CD4-positive, alpha-beta memory T cell (primary cell): Measurements from ENCODE around the gene CYP27A1. TPM values are rescaled to one million over a fixed set of nuclear protein-coding genes. Genes with fewer than 3 reads are reported as not detected.

Experiments used
- CTCF ChIA-PET: fragments of 350-600 bp; sonication (Branson Sonifier 250); formaldehyde crosslinking; loops from one replicate; lab custom pipeline; 2021; ENCODE audit warnings: inconsistent platforms; ENCODE audit not compliant: partially characterized antibody; lab: Charles Lee
- POLR2A ChIA-PET: fragments of 350-600 bp; sonication (Branson Sonifier 250); formaldehyde crosslinking; loops from one replicate; lab custom pipeline; 2021; ENCODE audit not compliant: partially characterized antibody; lab: Charles Lee
- DNase-seq, 5 donors: peaks; one replicate each; pipeline versions ENCODE4 v3.0.0 to v3.0.0-alpha.2; 2020 to 2022; ENCODE audit warnings: mixed read lengths in 1 of 5
- H3K27ac ChIP-seq: one replicate; pipeline ENCODE4 v1.7.0; 2013; ENCODE audit warnings: low read depth, low read length
- H3K27me3 ChIP-seq: 2 replicates; pipeline ENCODE4 v1.7.0; 2013; ENCODE audit warnings: mild to moderate bottlenecking, low read length, moderate library complexity; ENCODE audit not compliant: insufficient read depth
- H3K36me3 ChIP-seq: 2 replicates; pipeline ENCODE4 v1.7.0; 2013; ENCODE audit warnings: mild to moderate bottlenecking, low read length, moderate library complexity; ENCODE audit not compliant: insufficient read depth
- H3K4me1 ChIP-seq: 2 replicates; pipeline ENCODE4 v1.7.0; 2013; ENCODE audit warnings: mild to moderate bottlenecking, low read length, moderate library complexity; ENCODE audit not compliant: insufficient read depth
- H3K4me3 ChIP-seq, 2 donors: one replicate each; pipeline ENCODE4 v1.7.0; 2013; ENCODE audit warnings: low read length in 2 of 2, mild to moderate bottlenecking in 1 of 2
- H3K9me3 ChIP-seq, 2 donors: one replicate each; pipeline ENCODE4 v1.7.0; 2013; ENCODE audit warnings: low read length in 2 of 2, control low read depth in 1 of 2; ENCODE audit not compliant: control insufficient read depth in 1 of 2
- H3K27ac Mint-ChIP-seq, 7 donors: one replicate each; pipeline ENCODE4 v1.8.0; 2020 to 2021; ENCODE audit warnings: mixed read lengths in 7 of 7, mild to moderate bottlenecking in 6 of 7, inconsistent platforms in 3 of 7, moderate library complexity in 3 of 7
- H3K27me3 Mint-ChIP-seq, 2 donors: one replicate each; pipeline ENCODE4 v1.8.0; 2020 to 2021; ENCODE audit warnings: mixed read lengths in 2 of 2
- H3K36me3 Mint-ChIP-seq, 2 donors: one replicate each; pipeline ENCODE4 v1.8.0; 2020 to 2021; ENCODE audit warnings: mixed read lengths in 2 of 2, inconsistent platforms in 1 of 2, mild to moderate bottlenecking in 1 of 2
- H3K4me1 Mint-ChIP-seq, 4 donors: one replicate each; pipeline ENCODE4 v1.8.0; 2020 to 2021; ENCODE audit warnings: mixed read lengths in 4 of 4, mild to moderate bottlenecking in 1 of 4
- H3K4me3 Mint-ChIP-seq, 8 donors: one replicate each; pipeline ENCODE4 v1.8.0; 2020 to 2021; ENCODE audit warnings: mixed read lengths in 8 of 8, mild to moderate bottlenecking in 7 of 8, moderate library complexity in 6 of 8, inconsistent platforms in 3 of 8
- H3K9me3 Mint-ChIP-seq, 8 donors: one replicate each; pipeline ENCODE4 v1.8.0; 2020 to 2021; ENCODE audit warnings: mixed read lengths in 8 of 8, mild to moderate bottlenecking in 5 of 8, inconsistent platforms in 3 of 8, moderate library complexity in 1 of 8
- intact Hi-C: fragments of 100-400 bp; cut with micrococcal nuclease; formaldehyde crosslinking; loops from one replicate; pipeline ENCODE4 v1.15.1; 2023
- polyA plus RNA-seq, 2 donors: library from polyadenylated mRNA; unstranded; fragments of 300-500 nt; fragmentation: Illumina TruSeq; gene quantifications; one replicate each; pipeline ENCODE4 v1.2.3, GENCODE V29; 2021
- total RNA-seq, 2 experiments: library from RNA; stranded (reverse); gene quantifications; one replicate each; pipeline ENCODE4 v1.2.3, GENCODE V29; 2021

The CYP27A1 gene
- total and polyA plus RNA-seq, 4 experiments from 2014 or later = 0.15 to 8.1 (median 7.2) TPM; not detected in 1

GRCh38 chr2:218744615-218745014 is 37.3 kb upstream of the CYP27A1 start:
- Histone ChIP-seq H3K36me3 (peaks cover 34% of the 10 kb centered on the region), H3K9me3 (no peaks in the 10 kb centered on the region), H3K4me3 (no peak overlapping the region), H3K27me3 (no peaks in the 10 kb centered on the region), H3K4me1 (no peaks in the 10 kb centered on the region), H3K27ac (no peak overlapping the region)
- H3K9me3 Mint-ChIP-seq = no peaks in the 10 kb centered on the region
- no peak overlapping the region for H3K27ac Mint-ChIP-seq
- no peaks in the 10 kb centered on the region for H3K27me3 Mint-ChIP-seq
- POLR2A ChIA-PET = no interaction called here
- CTCF ChIA-PET = no interaction called here
- intact Hi-C loops = no loop called here
- H3K4me1 Mint-ChIP-seq = peaks cover 0 to 2% (median 0%) of the 10 kb centered on the region in 4 donors
- no peak for DNase-seq
- peaks cover 65 to 67% of the 10 kb centered on the region in 2 donors for H3K36me3 Mint-ChIP-seq
- no peak overlapping the region for H3K4me3 Mint-ChIP-seq

GRCh38 chr2:218745160-218745558 is 36.8 kb upstream of the CYP27A1 start:
- intact Hi-C loops = no loop called here
- ChIA-PET POLR2A (no interaction called here), CTCF (no interaction called here)
- Mint-ChIP-seq H3K4me3 (no peak overlapping the region), H3K27ac (peak overlapping the region in 2 of 7 donors; percentile 16 to 24), H3K9me3 (no peaks in the 10 kb centered on the region), H3K36me3 (peaks cover 66 to 67% of the 10 kb centered on the region in 2 donors), H3K27me3 (no peaks in the 10 kb centered on the region), H3K4me1 (peaks cover 0 to 2% (median 0%) of the 10 kb centered on the region in 4 donors)
- DNase-seq = no peak
- no peaks in the 10 kb centered on the region for H3K27me3 ChIP-seq
- no peak overlapping the region for H3K27ac ChIP-seq
- H3K36me3 ChIP-seq = peaks cover 39% of the 10 kb centered on the region
- no peaks in the 10 kb centered on the region for H3K4me1 ChIP-seq
- H3K9me3 ChIP-seq = no peaks in the 10 kb centered on the region
- no peak overlapping the region for H3K4me3 ChIP-seq

- Mint-ChIP-seq H3K27ac (peak overlapping the region in 2 of 7 donors; percentile 7 to 16), H3K4me3 (no peak overlapping the region), H3K27me3 (no peaks in the 10 kb centered on the region), H3K9me3 (no peaks in the 10 kb centered on the region), H3K4me1 (peaks cover 0 to 2% (median 0%) of the 10 kb centered on the region in 4 donors), H3K36me3 (peaks cover 67 to 69% of the 10 kb centered on the region in 2 donors)
- no peak for DNase-seq
- CTCF ChIA-PET = no interaction called here
- Histone ChIP-seq H3K9me3 (no peaks in the 10 kb centered on the region), H3K27ac (no peak overlapping the region), H3K4me3 (no peak overlapping the region), H3K27me3 (no peaks in the 10 kb centered on the region), H3K36me3 (peaks cover 46% of the 10 kb centered on the region), H3K4me1 (no peaks in the 10 kb centered on the region)
- POLR2A ChIA-PET = no interaction called here
- intact Hi-C loops = no loop called here
Measured at GRCh38 chr2:218745559-218746469, 36.1 kb upstream of the CYP27A1 start.

GRCh38 chr2:218746470-218746795 is 35.5 kb upstream of the CYP27A1 start:
- peak overlapping the region in 1 of 7 donors; percentile 7 for H3K27ac Mint-ChIP-seq
- no peak overlapping the region for H3K4me3 ChIP-seq
- no peaks in the 10 kb centered on the region for H3K4me1 ChIP-seq
- H3K36me3 ChIP-seq = peaks cover 48% of the 10 kb centered on the region
- no peaks in the 10 kb centered on the region for H3K27me3 ChIP-seq
- ChIA-PET POLR2A (no interaction called here), CTCF (no interaction called here)
- no peaks in the 10 kb centered on the region for H3K27me3 Mint-ChIP-seq
- intact Hi-C loops = no loop called here
- DNase-seq = no peak
- H3K4me1 Mint-ChIP-seq = peaks cover 0 to 2% (median 0%) of the 10 kb centered on the region in 4 donors
- no peak overlapping the region for H3K4me3 Mint-ChIP-seq
- H3K9me3 Mint-ChIP-seq = no peaks in the 10 kb centered on the region
- no peaks in the 10 kb centered on the region for H3K9me3 ChIP-seq
- H3K27ac ChIP-seq = no peak overlapping the region
- peaks cover 70 to 72% of the 10 kb centered on the region in 2 donors for H3K36me3 Mint-ChIP-seq

- Histone ChIP-seq H3K4me1 (no peaks in the 10 kb centered on the region), H3K27me3 (no peaks in the 10 kb centered on the region), H3K4me3 (no peak overlapping the region), H3K27ac (no peak overlapping the region), H3K9me3 (no peaks in the 10 kb centered on the region), H3K36me3 (peaks cover 48% of the 10 kb centered on the region)
- intact Hi-C loops = no loop called here
- Mint-ChIP-seq H3K27me3 (no peaks in the 10 kb centered on the region), H3K9me3 (no peaks in the 10 kb centered on the region), H3K27ac (no peak overlapping the region), H3K36me3 (peaks cover 70 to 75% of the 10 kb centered on the region in 2 donors), H3K4me3 (no peak overlapping the region), H3K4me1 (peaks cover 0 to 2% (median 0%) of the 10 kb centered on the region in 4 donors)
- ChIA-PET CTCF (no interaction called here), POLR2A (no interaction called here)
- no peak for DNase-seq
Measured at GRCh38 chr2:218746960-218747359, 35.0 kb upstream of the CYP27A1 start.

- peaks cover 55% of the 10 kb centered on the region for H3K36me3 ChIP-seq
- DNase-seq = no peak
- Mint-ChIP-seq H3K27ac (no peak overlapping the region), H3K4me3 (no peak overlapping the region), H3K4me1 (peaks cover 0 to 2% (median 0%) of the 10 kb centered on the region in 4 donors), H3K27me3 (no peaks in the 10 kb centered on the region), H3K9me3 (no peaks in the 10 kb centered on the region), H3K36me3 (peaks cover 80 to 88% of the 10 kb centered on the region in 2 donors)
- H3K4me3 ChIP-seq = no peak overlapping the region
- no peaks in the 10 kb centered on the region for H3K4me1 ChIP-seq
- POLR2A ChIA-PET = no interaction called here
- no peaks in the 10 kb centered on the region for H3K27me3 ChIP-seq
- intact Hi-C loops = no loop called here
- H3K27ac ChIP-seq = no peak overlapping the region
- no peaks in the 10 kb centered on the region for H3K9me3 ChIP-seq
- CTCF ChIA-PET = interaction anchor here (0.6 to 0.7 kb wide), 2 partner anchors 35 to 227 kb away, joined by 3 read pairs; no protein-coding TSS in a partner anchor
Measured at GRCh38 chr2:218748741-218749441, 33.1 kb upstream of the CYP27A1 start.

GRCh38 chr2:218754201-218754600 is 27.7 kb upstream of the CYP27A1 start:
- Mint-ChIP-seq H3K27ac (no peak overlapping the region), H3K4me3 (no peak overlapping the region), H3K36me3 (peaks cover 61 to 64% of the 10 kb centered on the region in 2 donors), H3K27me3 (no peaks in the 10 kb centered on the region), H3K4me1 (no peaks in the 10 kb centered on the region), H3K9me3 (no peaks in the 10 kb centered on the region)
- no peaks in the 10 kb centered on the region for H3K9me3 ChIP-seq
- ChIA-PET CTCF (no interaction called here), POLR2A (no interaction called here)
- intact Hi-C loops = no loop called here
- DNase-seq = no peak
- no peaks in the 10 kb centered on the region for H3K4me1 ChIP-seq
- no peak overlapping the region for H3K27ac ChIP-seq
- H3K36me3 ChIP-seq = peaks cover 31% of the 10 kb centered on the region
- H3K27me3 ChIP-seq = no peaks in the 10 kb centered on the region
- H3K4me3 ChIP-seq = no peak overlapping the region
